ENCODE data around the gene ZNF37A.
"Not testable (repeated sequence)": the region's sequence is repeated elsewhere in the genome, so short reads cannot be mapped to it uniquely, and the experiment has no call there.

Gene ZNF37A

GRCh38 chr10:38072552-38072951 lies 21.6 kb upstream of the ZNF37A start:
- no peak overlapping the region for H3K4me3 ChIP-seq (replicated peaks; ENCODE audit: low read depth, low read length)
- TF ChIP-seq CTCF (IDR thresholded peaks at IDR 0.05; ENCODE audit: low read length, missing control alignments) = no peak
- no peak for DNase-seq (ENCODE audit: low read depth)

- no peak overlapping the region for H3K4me3 ChIP-seq (replicated peaks; ENCODE audit: low read depth, low read length)
- DNase-seq (ENCODE audit: low read depth) = no peak
- TF ChIP-seq CTCF (IDR thresholded peaks at IDR 0.05; ENCODE audit: low read length, missing control alignments) = no peak
Observed at GRCh38 chr10:38076687-38077086, 17.4 kb upstream of the ZNF37A start.

GRCh38 chr10:38093318-38093717 lies 819 bp upstream of the ZNF37A start:
- H3K4me3 ChIP-seq (replicated peaks; ENCODE audit: low read depth, low read length); DNase-seq (ENCODE audit: low read depth): not testable (repeated sequence)

- no peak for TF ChIP-seq CTCF (IDR thresholded peaks at IDR 0.05; ENCODE audit: low read length, missing control alignments)
- no peak for DNase-seq (ENCODE audit: low read depth)
- peak overlapping the region; percentile 89 for H3K4me3 ChIP-seq (replicated peaks; ENCODE audit: low read depth, low read length)
Observed at GRCh38 chr10:38093816-38094157, 350 bp upstream of the ZNF37A start.

GRCh38 chr10:38094927-38095574 lies 914 bp downstream of the ZNF37A start:
- no peak for TF ChIP-seq CTCF (IDR thresholded peaks at IDR 0.05; ENCODE audit: low read length, missing control alignments)
- peak overlapping the region; percentile 89 for H3K4me3 ChIP-seq (replicated peaks; ENCODE audit: low read depth, low read length)

GRCh38 chr10:38102880-38103279 lies 8.7 kb downstream of the ZNF37A start:
- no peak for DNase-seq (ENCODE audit: low read depth)
- TF ChIP-seq CTCF (IDR thresholded peaks at IDR 0.05; ENCODE audit: low read length, missing control alignments) = no peak
- H3K4me3 ChIP-seq (replicated peaks; ENCODE audit: low read depth, low read length) = no peak overlapping the region

More at GRCh38 chr10:38094927-38095574, 914 bp downstream of the ZNF37A start:
- DNase-seq (ENCODE audit: low read depth) = peak; percentile 17

GRCh38 chr10:38103756-38104155 lies 9.6 kb downstream of the ZNF37A start:
- H3K4me3 ChIP-seq (replicated peaks; ENCODE audit: low read depth, low read length) = no peak overlapping the region
- no peak for TF ChIP-seq CTCF (IDR thresholded peaks at IDR 0.05; ENCODE audit: low read length, missing control alignments)
- DNase-seq (ENCODE audit: low read depth) = no peak
